ENCODE data around the gene SERPINB13.

- TF ChIP-seq FOXM1 (IDR thresholded peaks at IDR 0.05; ENCODE audit: borderline replicate concordance, low read depth) (no peak), MAX (IDR thresholded peaks at IDR 0.05) (no peak), REST (IDR thresholded peaks at IDR 0.05; ENCODE audit: low read depth) (no peak), TAF1 (IDR thresholded peaks at IDR 0.05; ENCODE audit: low read depth) (no peak), EP300 (IDR thresholded peaks at IDR 0.05; ENCODE audit: borderline replicate concordance) (no peak), RAD21 (IDR thresholded peaks at IDR 0.05; ENCODE audit: low read depth) (no peak), USF1 (IDR thresholded peaks at IDR 0.05) (no peak), NFIC (IDR thresholded peaks at IDR 0.05) (no peak), TEAD4 (IDR thresholded peaks at IDR 0.05) (no peak), YY1 (IDR thresholded peaks at IDR 0.05; ENCODE audit: low read depth) (no peak), CREB1 (IDR thresholded peaks at IDR 0.05; ENCODE audit: low read depth) (no peak)
Observed at GRCh38 chr18:63646936-63647335, 59.8 kb downstream of the SERPINB13 start.

Data from Ishikawa (cell line).